HEK293 (cell line): ENCODE data around the gene NFIC.

Source experiments
- ZNF133 ChIP-seq: fragments of 450-650 bp; formaldehyde crosslinking; IDR thresholded peaks from 2 replicates; pipeline ENCODE4 v1.5.1; 2016; ENCODE audit warnings: missing biosample characterization, missing genetic modification characterization
- ZNF274 ChIP-seq, 2 experiments: fragments of 200-500 bp in 1 of 2; fragments of 450-650 bp in 1 of 2; sonication (Bioruptor generic) in 1 of 2; formaldehyde crosslinking in 1 of 2; IDR thresholded peaks; 2 replicates each; pipeline versions ENCODE4 v1.5.1 to v1.6.1; 2014 to 2016; ENCODE audit warnings: borderline replicate concordance in 1 of 2, inconsistent platforms in 1 of 2, low read length in 1 of 2, missing biosample characterization in 1 of 2, missing genetic modification characterization in 1 of 2
- ZNF302 ChIP-seq: fragments of 450-650 bp; formaldehyde crosslinking; IDR thresholded peaks from 2 replicates; pipeline ENCODE4 v1.5.1; 2016; ENCODE audit warnings: missing biosample characterization, missing genetic modification characterization, low read depth
- TF ChIP-seq, protein P1 (sequence below): fragments of 450-650 bp; formaldehyde crosslinking; IDR thresholded peaks from 2 replicates; pipeline ENCODE4 v1.5.1; 2016; ENCODE audit warnings: missing biosample characterization, missing genetic modification characterization
- TF ChIP-seq, protein P2 (sequence below): fragments of 450-650 bp; formaldehyde crosslinking; IDR thresholded peaks from 2 replicates; pipeline ENCODE4 v1.5.1; 2016; ENCODE audit warnings: missing biosample characterization, missing genetic modification characterization

DNA sequence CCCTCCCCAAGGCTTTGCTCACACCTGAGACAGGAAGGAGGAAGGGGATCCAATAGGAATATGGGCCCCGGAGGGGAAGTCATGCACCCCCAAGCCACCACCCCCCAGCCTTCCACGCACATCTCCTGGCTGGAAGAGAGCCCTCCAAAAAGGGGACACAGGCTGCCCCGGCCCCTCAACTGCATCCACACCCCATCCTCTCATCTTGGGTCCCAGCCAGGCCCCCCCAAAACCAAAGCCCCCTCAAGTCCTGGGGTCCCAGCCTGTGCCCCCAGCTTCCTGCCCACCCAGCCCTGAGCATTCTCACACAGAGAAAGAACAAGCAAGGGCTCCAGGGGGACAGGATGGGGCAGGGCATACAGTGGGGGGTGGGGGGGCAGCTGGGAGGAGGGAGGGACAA, 101.8 kb downstream of the NFIC start:
- TF ChIP-seq, protein P1, sequence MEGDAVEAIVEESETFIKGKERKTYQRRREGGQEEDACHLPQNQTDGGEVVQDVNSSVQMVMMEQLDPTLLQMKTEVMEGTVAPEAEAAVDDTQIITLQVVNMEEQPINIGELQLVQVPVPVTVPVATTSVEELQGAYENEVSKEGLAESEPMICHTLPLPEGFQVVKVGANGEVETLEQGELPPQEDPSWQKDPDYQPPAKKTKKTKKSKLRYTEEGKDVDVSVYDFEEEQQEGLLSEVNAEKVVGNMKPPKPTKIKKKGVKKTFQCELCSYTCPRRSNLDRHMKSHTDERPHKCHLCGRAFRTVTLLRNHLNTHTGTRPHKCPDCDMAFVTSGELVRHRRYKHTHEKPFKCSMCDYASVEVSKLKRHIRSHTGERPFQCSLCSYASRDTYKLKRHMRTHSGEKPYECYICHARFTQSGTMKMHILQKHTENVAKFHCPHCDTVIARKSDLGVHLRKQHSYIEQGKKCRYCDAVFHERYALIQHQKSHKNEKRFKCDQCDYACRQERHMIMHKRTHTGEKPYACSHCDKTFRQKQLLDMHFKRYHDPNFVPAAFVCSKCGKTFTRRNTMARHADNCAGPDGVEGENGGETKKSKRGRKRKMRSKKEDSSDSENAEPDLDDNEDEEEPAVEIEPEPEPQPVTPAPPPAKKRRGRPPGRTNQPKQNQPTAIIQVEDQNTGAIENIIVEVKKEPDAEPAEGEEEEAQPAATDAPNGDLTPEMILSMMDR = no peak
- TF ChIP-seq ZNF302 (no peak), ZNF133 (tag by site-specific recombination) (no peak), ZNF274 (IDR thresholded peaks at IDR 0.05; ENCODE audit: low read length) (no peak), ZNF274 (tag by site-specific recombination; IDR thresholded peaks at IDR 0.05; ENCODE audit: borderline replicate concordance) (no peak)
- TF ChIP-seq, protein P2, sequence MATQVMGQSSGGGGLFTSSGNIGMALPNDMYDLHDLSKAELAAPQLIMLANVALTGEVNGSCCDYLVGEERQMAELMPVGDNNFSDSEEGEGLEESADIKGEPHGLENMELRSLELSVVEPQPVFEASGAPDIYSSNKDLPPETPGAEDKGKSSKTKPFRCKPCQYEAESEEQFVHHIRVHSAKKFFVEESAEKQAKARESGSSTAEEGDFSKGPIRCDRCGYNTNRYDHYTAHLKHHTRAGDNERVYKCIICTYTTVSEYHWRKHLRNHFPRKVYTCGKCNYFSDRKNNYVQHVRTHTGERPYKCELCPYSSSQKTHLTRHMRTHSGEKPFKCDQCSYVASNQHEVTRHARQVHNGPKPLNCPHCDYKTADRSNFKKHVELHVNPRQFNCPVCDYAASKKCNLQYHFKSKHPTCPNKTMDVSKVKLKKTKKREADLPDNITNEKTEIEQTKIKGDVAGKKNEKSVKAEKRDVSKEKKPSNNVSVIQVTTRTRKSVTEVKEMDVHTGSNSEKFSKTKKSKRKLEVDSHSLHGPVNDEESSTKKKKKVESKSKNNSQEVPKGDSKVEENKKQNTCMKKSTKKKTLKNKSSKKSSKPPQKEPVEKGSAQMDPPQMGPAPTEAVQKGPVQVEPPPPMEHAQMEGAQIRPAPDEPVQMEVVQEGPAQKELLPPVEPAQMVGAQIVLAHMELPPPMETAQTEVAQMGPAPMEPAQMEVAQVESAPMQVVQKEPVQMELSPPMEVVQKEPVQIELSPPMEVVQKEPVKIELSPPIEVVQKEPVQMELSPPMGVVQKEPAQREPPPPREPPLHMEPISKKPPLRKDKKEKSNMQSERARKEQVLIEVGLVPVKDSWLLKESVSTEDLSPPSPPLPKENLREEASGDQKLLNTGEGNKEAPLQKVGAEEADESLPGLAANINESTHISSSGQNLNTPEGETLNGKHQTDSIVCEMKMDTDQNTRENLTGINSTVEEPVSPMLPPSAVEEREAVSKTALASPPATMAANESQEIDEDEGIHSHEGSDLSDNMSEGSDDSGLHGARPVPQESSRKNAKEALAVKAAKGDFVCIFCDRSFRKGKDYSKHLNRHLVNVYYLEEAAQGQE (tag by site-specific recombination) = no peak
